Activated CD8-positive, alpha-beta T cell treated with anti-CD3 and anti-CD28 coated beads, Interleukin-2, amount 10 ng/mL, durations not matched to agents 7 days and 5 days (primary cell): ENCODE data around the gene MCMBP. TPM values are rescaled to one million over a fixed set of nuclear protein-coding genes. Genes with fewer than 3 reads are reported as not detected.

ENCODE experiments used
- ATAC-seq: fragments of 150-1000 bp; cut with Tn5 transposase; one replicate; pipeline ENCODE4 v1.10.0; 2021; ENCODE audit warnings: moderate library complexity
- CTCF ChIA-PET: fragments of 350-600 bp; sonication (Branson Sonifier 250); formaldehyde crosslinking; loops from one replicate; lab custom pipeline; 2021; ENCODE audit warnings: antibody characterized with exemption; lab: Charles Lee
- POLR2A ChIA-PET: fragments of 350-600 bp; sonication (Branson Sonifier 250); formaldehyde crosslinking; loops from one replicate; lab custom pipeline; 2021; ENCODE audit warnings: antibody characterized with exemption; lab: Charles Lee
- DNase-seq: peaks from one replicate; pipeline ENCODE4 v3.0.0-alpha.2; 2020
- H3K27ac Mint-ChIP-seq: one replicate; pipeline ENCODE4 v1.8.0; 2021; ENCODE audit warnings: mild to moderate bottlenecking, mixed read lengths
- H3K27me3 Mint-ChIP-seq: one replicate; pipeline ENCODE4 v1.8.0; 2021; ENCODE audit warnings: low read depth, mixed read lengths
- H3K36me3 Mint-ChIP-seq: one replicate; pipeline ENCODE4 v1.8.0; 2021; ENCODE audit warnings: low read depth, mixed read lengths
- H3K4me1 Mint-ChIP-seq: one replicate; pipeline ENCODE4 v1.8.0; 2021; ENCODE audit warnings: low read depth, mixed read lengths
- H3K4me3 Mint-ChIP-seq: one replicate; pipeline ENCODE4 v1.8.0; 2021; ENCODE audit warnings: mild to moderate bottlenecking, mixed read lengths
- H3K9me3 Mint-ChIP-seq: one replicate; pipeline ENCODE4 v1.8.0; 2022; ENCODE audit warnings: mixed read lengths; ENCODE audit not compliant: insufficient read depth
- total RNA-seq, 2 experiments: library from RNA; stranded (reverse); gene quantifications; one replicate each; pipeline ENCODE4 v1.2.3, GENCODE V29; 2021

The MCMBP gene
- total RNA-seq, 2 experiments from 2014 or later = 95.2 to 95.9 TPM

GRCh38 chr10:119827430-119827829 lies 45.2 kb downstream of the MCMBP start:
- H3K27ac Mint-ChIP-seq = no peak overlapping the region

GRCh38 chr10:119826771-119827170 lies 45.9 kb downstream of the MCMBP start:
- ATAC-seq = no peak
- no peak overlapping the region for H3K27ac Mint-ChIP-seq
- DNase-seq = no peak
- H3K27me3 Mint-ChIP-seq = no peaks in the 10 kb centered on the region
- peaks cover 54% of the 10 kb centered on the region for H3K36me3 Mint-ChIP-seq
- ChIA-PET POLR2A (no interaction called here), CTCF (no interaction called here)
- no peak overlapping the region for H3K4me3 Mint-ChIP-seq
- no peaks in the 10 kb centered on the region for H3K4me1 Mint-ChIP-seq
- H3K9me3 Mint-ChIP-seq = no peaks in the 10 kb centered on the region

More at GRCh38 chr10:119827430-119827829, 45.2 kb downstream of the MCMBP start:
- no peaks in the 10 kb centered on the region for H3K27me3 Mint-ChIP-seq
- ATAC-seq (no peak), DNase-seq (no peak)
- POLR2A ChIA-PET = no interaction called here
- CTCF ChIA-PET = no interaction called here
- H3K9me3 Mint-ChIP-seq = no peaks in the 10 kb centered on the region
- no peak overlapping the region for H3K4me3 Mint-ChIP-seq
- H3K36me3 Mint-ChIP-seq = peaks cover 60% of the 10 kb centered on the region
- H3K4me1 Mint-ChIP-seq = no peaks in the 10 kb centered on the region

- H3K4me3 Mint-ChIP-seq = no peak overlapping the region
- ChIA-PET POLR2A (no interaction called here), CTCF (no interaction called here)
- no peaks in the 10 kb centered on the region for H3K4me1 Mint-ChIP-seq
- no peaks in the 10 kb centered on the region for H3K27me3 Mint-ChIP-seq
- peaks cover 39% of the 10 kb centered on the region for H3K36me3 Mint-ChIP-seq
- no peak overlapping the region for H3K27ac Mint-ChIP-seq
- DNase-seq (no peak), ATAC-seq (no peak)
- H3K9me3 Mint-ChIP-seq = no peaks in the 10 kb centered on the region
Measured at GRCh38 chr10:119824299-119824698, 48.3 kb downstream of the MCMBP start.

GRCh38 chr10:119821182-119821581 lies 51.5 kb downstream of the MCMBP start:
- ChIA-PET CTCF (interaction anchor here (2.2 kb wide), 1 partner anchor 71 kb away, joined by 5 read pairs; no protein-coding TSS in a partner anchor), POLR2A (no interaction called here)
- peaks cover 13% of the 10 kb centered on the region for H3K36me3 Mint-ChIP-seq
- H3K4me3 Mint-ChIP-seq = no peak overlapping the region
- ATAC-seq = no peak
- H3K4me1 Mint-ChIP-seq = peaks cover 1% of the 10 kb centered on the region
- H3K9me3 Mint-ChIP-seq = no peaks in the 10 kb centered on the region
- DNase-seq = no peak
- no peak overlapping the region for H3K27ac Mint-ChIP-seq
- no peaks in the 10 kb centered on the region for H3K27me3 Mint-ChIP-seq

- peaks cover 11% of the 10 kb centered on the region for H3K4me1 Mint-ChIP-seq
- CTCF ChIA-PET = no interaction called here
- ATAC-seq = no peak
Measured at GRCh38 chr10:119818889-119819270, 53.8 kb downstream of the MCMBP start.

GRCh38 chr10:119817991-119818888 lies 54.4 kb downstream of the MCMBP start:
- no peak overlapping the region for H3K27ac Mint-ChIP-seq
- H3K4me1 Mint-ChIP-seq = peaks cover 11% of the 10 kb centered on the region
- H3K9me3 Mint-ChIP-seq = no peaks in the 10 kb centered on the region
- ATAC-seq (no peak), DNase-seq (no peak)
- no peaks in the 10 kb centered on the region for H3K27me3 Mint-ChIP-seq
- ChIA-PET CTCF (no interaction called here), POLR2A (no interaction called here)
- no peak overlapping the region for H3K4me3 Mint-ChIP-seq
- H3K36me3 Mint-ChIP-seq = peaks cover 16% of the 10 kb centered on the region

More at GRCh38 chr10:119818889-119819270, 53.8 kb downstream of the MCMBP start:
- no peak overlapping the region for H3K27ac Mint-ChIP-seq
- no peak for DNase-seq
- POLR2A ChIA-PET = no interaction called here
- no peaks in the 10 kb centered on the region for H3K27me3 Mint-ChIP-seq
- H3K36me3 Mint-ChIP-seq = peaks cover 17% of the 10 kb centered on the region
- H3K4me3 Mint-ChIP-seq = no peak overlapping the region
- H3K9me3 Mint-ChIP-seq = no peaks in the 10 kb centered on the region

GRCh38 chr10:119815671-119816070 lies 57.0 kb downstream of the MCMBP start:
- Mint-ChIP-seq H3K4me3 (no peak overlapping the region), H3K27ac (no peak overlapping the region), H3K36me3 (peaks cover 14% of the 10 kb centered on the region), H3K27me3 (no peaks in the 10 kb centered on the region), H3K9me3 (no peaks in the 10 kb centered on the region), H3K4me1 (peaks cover 11% of the 10 kb centered on the region)
- peak; percentile 19 for ATAC-seq
- ChIA-PET POLR2A (no interaction called here), CTCF (interaction anchor here (0.8 to 0.9 kb wide), 2 partner anchors 65 to 129 kb away, joined by 3 to 5 read pairs; no protein-coding TSS in a partner anchor)
- DNase-seq = no peak

GRCh38 chr10:119812684-119813083 lies 60.0 kb downstream of the MCMBP start:
- Mint-ChIP-seq H3K4me3 (no peak overlapping the region), H3K9me3 (no peaks in the 10 kb centered on the region), H3K27ac (no peak overlapping the region), H3K27me3 (no peaks in the 10 kb centered on the region), H3K4me1 (peaks cover 20% of the 10 kb centered on the region), H3K36me3 (peaks cover 14% of the 10 kb centered on the region)
- ATAC-seq = no peak
- ChIA-PET CTCF (no interaction called here), POLR2A (no interaction called here)
- DNase-seq = no peak

GRCh38 chr10:119811122-119811521 lies 61.5 kb downstream of the MCMBP start:
- no peaks in the 10 kb centered on the region for H3K27me3 Mint-ChIP-seq
- H3K27ac Mint-ChIP-seq = no peak overlapping the region
- ChIA-PET CTCF (interaction anchor here (1.2 to 2.2 kb wide), 3 partner anchors 48 to 124 kb away, joined by 3 to 9 read pairs (median 8); no protein-coding TSS in a partner anchor), POLR2A (no interaction called here)
- H3K9me3 Mint-ChIP-seq = no peaks in the 10 kb centered on the region
- H3K4me3 Mint-ChIP-seq = no peak overlapping the region
- H3K4me1 Mint-ChIP-seq = peaks cover 23% of the 10 kb centered on the region
- peaks cover 14% of the 10 kb centered on the region for H3K36me3 Mint-ChIP-seq
- ATAC-seq (no peak), DNase-seq (no peak)

- peak; percentile 33 for DNase-seq
- Mint-ChIP-seq H3K9me3 (no peaks in the 10 kb centered on the region), H3K36me3 (peaks cover 16% of the 10 kb centered on the region), H3K4me1 (peaks cover 13% of the 10 kb centered on the region), H3K4me3 (no peak overlapping the region), H3K27me3 (no peaks in the 10 kb centered on the region), H3K27ac (peak overlapping the region; percentile 73)
- POLR2A ChIA-PET = interaction anchor here (0.7 kb wide), 1 partner anchor 23 kb away, joined by 3 read pairs; no protein-coding TSS in a partner anchor
- ATAC-seq = peak; percentile 79
- CTCF ChIA-PET = interaction anchor here (1.7 kb wide), 2 partner anchors 51 to 58 kb away, joined by 4 to 5 read pairs; no protein-coding TSS in a partner anchor
Measured at GRCh38 chr10:119807960-119808697, 64.5 kb downstream of the MCMBP start.

DNA sequence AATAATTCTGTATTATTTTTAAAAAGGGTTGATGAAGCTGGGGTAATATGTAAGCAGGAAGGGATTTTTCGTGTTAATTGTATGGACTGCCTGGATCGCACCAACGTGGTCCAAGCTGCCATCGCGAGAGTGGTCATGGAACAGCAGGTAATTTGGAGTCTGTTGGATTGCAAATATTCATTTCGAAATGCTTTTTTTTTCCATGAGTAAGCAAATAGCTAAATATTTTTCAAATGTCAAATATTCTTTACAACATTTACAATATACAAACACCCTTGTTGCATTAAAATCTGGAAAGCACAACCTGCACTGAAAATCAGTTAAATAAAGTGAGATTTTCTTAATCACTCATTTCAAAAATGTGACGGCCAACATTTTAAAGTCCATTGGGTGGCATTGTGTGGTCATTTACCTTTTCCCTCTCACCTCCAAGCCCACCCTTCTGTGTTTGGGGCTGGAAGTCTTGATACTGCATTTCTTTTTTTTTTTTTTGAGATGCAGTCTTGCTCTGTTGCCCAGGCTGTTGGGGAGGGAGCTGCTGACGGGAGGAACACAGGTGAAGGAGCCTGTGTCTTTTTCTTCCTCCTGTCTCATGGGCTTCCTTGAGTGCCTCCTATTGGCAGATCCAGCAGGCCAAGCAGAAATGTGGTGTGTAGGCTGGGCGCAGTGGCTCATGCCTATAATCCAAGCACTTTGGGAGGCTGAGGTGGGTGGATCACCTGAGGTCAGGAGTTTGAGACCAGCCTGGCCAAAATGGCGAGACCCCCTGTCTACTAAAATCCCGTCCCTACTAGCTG lies 66.1 kb downstream of the MCMBP start:
- H3K36me3 Mint-ChIP-seq = peaks cover 14% of the 10 kb centered on the region
- no peaks in the 10 kb centered on the region for H3K9me3 Mint-ChIP-seq
- POLR2A ChIA-PET = no interaction called here
- CTCF ChIA-PET = interaction anchor here (1.7 kb wide), 1 partner anchor 53 kb away, joined by 4 read pairs; no protein-coding TSS in a partner anchor
- H3K27ac Mint-ChIP-seq = no peak overlapping the region
- H3K4me1 Mint-ChIP-seq = peaks cover 13% of the 10 kb centered on the region
- H3K27me3 Mint-ChIP-seq = no peaks in the 10 kb centered on the region
- no peak overlapping the region for H3K4me3 Mint-ChIP-seq
- DNase-seq (no peak), ATAC-seq (no peak)
